Metanephros (tissue), 1 donor: Measurements from ENCODE around the gene LRRTM1. TPM values are rescaled to one million over a fixed set of nuclear protein-coding genes. Genes with fewer than 3 reads are reported as not detected.

Source experiments
- total RNA-seq: library from RNA; depleted of rRNA; stranded (reverse); fragments of >200 nt; gene quantifications from one replicate; pipeline ENCODE4 v1.2.3, GENCODE V29; 2014

LRRTM1 gene
- 9.9 TPM for total RNA-seq

GRCh38 chr2:80303909-80304837 is at the start of gene LRRTM1:
TSS of gene LRRTM1 (minus strand) at chr2:80304752. CDS start at chr2:80303819, 933 bp downstream.

